H1 (cell line): ENCODE measurements around the gene TP53I3. TPM values are rescaled to one million over a fixed set of nuclear protein-coding genes. Genes with fewer than 3 reads are reported as not detected.

Experiments used
- CTCF ChIA-PET: fragments of 300-600 bp; sonication (Branson Sonifier 250); formaldehyde crosslinking; loops from one replicate; lab custom pipeline; 2021; ENCODE audit not compliant: partially characterized antibody; lab: Charles Lee
- POLR2A ChIA-PET: fragments of 300-600 bp; sonication (Branson Sonifier 250); formaldehyde crosslinking; loops from one replicate; lab custom pipeline; 2021; ENCODE audit warnings: inconsistent platforms; ENCODE audit not compliant: partially characterized antibody; lab: Charles Lee
- DNase-seq, 2 experiments: peaks; one replicate each; pipeline versions ENCODE4 v3.0.0 to v3.0.0-alpha.2; 2010 to 2022; ENCODE audit warnings: low spot score in 2 of 2, low read depth in 1 of 2, mixed read lengths in 1 of 2
- FAIRE-seq: peaks from 2 replicates; lab custom pipeline; 2011; peaks lifted over from hg19 to GRCh38; lab: Jason Lieb, UNC
- H2AFZ ChIP-seq: 2 replicates; pipeline ENCODE4 v1.8.1; 2012; ENCODE audit warnings: low read length, inconsistent platforms
- H2AK5ac ChIP-seq: 2 replicates; pipeline ENCODE4 v1.6.1; 2013; ENCODE audit warnings: low read depth, low read length
- H2BK120ac ChIP-seq: replicated peaks from 2 replicates; pipeline ENCODE3; 2013; ENCODE audit warnings: low read depth, low read length, inconsistent platforms
- H2BK12ac ChIP-seq: 2 replicates; pipeline ENCODE4 v1.6.1; 2013; ENCODE audit warnings: low read depth, low read length
- H2BK15ac ChIP-seq: 2 replicates; pipeline ENCODE4 v1.6.1; 2013; ENCODE audit warnings: low read length
- H2BK20ac ChIP-seq: 2 replicates; pipeline ENCODE4 v1.6.1; 2013; ENCODE audit warnings: low read length
- H2BK5ac ChIP-seq: 2 replicates; pipeline ENCODE4 v1.6.1; 2013; ENCODE audit warnings: low read depth, low read length
- H3K14ac ChIP-seq: 2 replicates; pipeline ENCODE4 v1.6.1; 2013; ENCODE audit warnings: inconsistent platforms; ENCODE audit not compliant: insufficient read length
- H3K18ac ChIP-seq: 2 replicates; pipeline ENCODE4 v1.6.1; 2013; ENCODE audit warnings: low read length; ENCODE audit errors: extremely low read depth
- H3K23ac ChIP-seq: 2 replicates; pipeline ENCODE4 v1.6.1; 2013; ENCODE audit warnings: inconsistent platforms; ENCODE audit not compliant: insufficient read length
- H3K23me2 ChIP-seq: 2 replicates; pipeline ENCODE4 v1.6.1; 2013; ENCODE audit warnings: low read depth, low read length
- H3K27ac ChIP-seq: 2 replicates; pipeline ENCODE4 v1.6.1; 2011; ENCODE audit warnings: low read depth, low read length, inconsistent platforms
- H3K27me3 ChIP-seq, 4 experiments: replicated peaks in 1 of 4; 1 replicate in 1 of 4; 2 replicates in 3 of 4; pipeline versions ENCODE4 v1.6.1 to v1.8.1; 2011 to 2013; ENCODE audit warnings: low read length in 3 of 4, mild to moderate bottlenecking in 3 of 4, inconsistent platforms in 2 of 4, mixed read lengths in 2 of 4, moderate library complexity in 1 of 4; ENCODE audit not compliant: control insufficient read depth in 3 of 4, insufficient read depth in 3 of 4; ENCODE audit errors: extremely low read depth in 1 of 4
- H3K36me3 ChIP-seq, 4 experiments: 2 replicates each; pipeline versions ENCODE4 v1.6.1 to v1.8.1; 2011 to 2013; ENCODE audit warnings: mild to moderate bottlenecking in 4 of 4, low read length in 3 of 4, moderate library complexity in 2 of 4, control low read depth in 1 of 4, inconsistent platforms in 1 of 4; ENCODE audit not compliant: insufficient read depth in 4 of 4, control insufficient read depth in 2 of 4
- H3K4ac ChIP-seq: replicated peaks from 2 replicates; pipeline ENCODE3; 2013; ENCODE audit warnings: low read length, low read depth, mixed read lengths, inconsistent platforms; ENCODE audit not compliant: insufficient read length
- H3K4me1 ChIP-seq, 4 experiments: replicated peaks in 1 of 4; 1 replicate in 1 of 4; 2 replicates in 3 of 4; pipeline versions ENCODE4 v1.6.1 to v1.8.1; 2011 to 2013; ENCODE audit warnings: low read length in 3 of 4, inconsistent platforms in 2 of 4, mixed read lengths in 1 of 4; ENCODE audit not compliant: insufficient read depth in 4 of 4, control insufficient read depth in 3 of 4
- H3K4me2 ChIP-seq, 2 experiments: 2 replicates each; pipeline versions ENCODE4 v1.6.1 to v1.8.1; 2011 to 2013; ENCODE audit warnings: low read depth in 2 of 2, low read length in 2 of 2, control low read depth in 1 of 2, inconsistent platforms in 1 of 2, mild to moderate bottlenecking in 1 of 2; ENCODE audit not compliant: insufficient read depth in 1 of 2
- H3K4me3 ChIP-seq, 4 experiments: fragments of 200-600, 300-600 bp in 1 of 4; sonication (generic), shearing (Covaris generic), sonication (Bioruptor Twin) in 1 of 4; 2 replicates each; pipeline versions ENCODE4 v1.5.1 to v1.8.1; 2011 to 2016; ENCODE audit warnings: low read length in 4 of 4, low read depth in 3 of 4, control low read depth in 2 of 4, inconsistent platforms in 2 of 4, mild to moderate bottlenecking in 2 of 4, mixed read lengths in 1 of 4, moderate library complexity in 1 of 4; ENCODE audit not compliant: insufficient read depth in 2 of 4; ENCODE audit errors: extremely low read depth in 1 of 4
- H3K56ac ChIP-seq: replicated peaks from 2 replicates; pipeline ENCODE3; 2013; ENCODE audit warnings: low read depth, mild to moderate bottlenecking, mixed read lengths, low read length, inconsistent platforms; ENCODE audit not compliant: insufficient read length
- H3K79me1 ChIP-seq: 2 replicates; pipeline ENCODE4 v1.6.1; 2013; ENCODE audit warnings: low read depth, low read length, control low read depth
- H3K79me2 ChIP-seq, 2 experiments: 2 replicates each; pipeline versions ENCODE4 v1.6.1 to v1.8.1; 2012 to 2013; ENCODE audit warnings: low read length in 2 of 2, mild to moderate bottlenecking in 2 of 2, inconsistent platforms in 1 of 2; ENCODE audit not compliant: insufficient read depth in 2 of 2, control insufficient read depth in 1 of 2
- H3K9ac ChIP-seq, 4 experiments: replicated peaks in 1 of 4; 1 replicate in 1 of 4; 2 replicates in 3 of 4; pipeline versions ENCODE4 v1.6.1 to v1.8.1; 2011 to 2013; ENCODE audit warnings: low read depth in 3 of 4, low read length in 3 of 4, control low read depth in 2 of 4, mild to moderate bottlenecking in 2 of 4, moderate library complexity in 2 of 4, inconsistent platforms in 1 of 4; ENCODE audit errors: extremely low read depth in 1 of 4
- H3K9me3 ChIP-seq, 2 experiments: 2 replicates each; pipeline versions ENCODE4 v1.6.1 to v1.8.1; 2012 to 2013; ENCODE audit warnings: mild to moderate bottlenecking in 2 of 2, moderate library complexity in 2 of 2, control low read depth in 1 of 2, inconsistent platforms in 1 of 2, low read depth in 1 of 2, low read length in 1 of 2, mixed read lengths in 1 of 2; ENCODE audit not compliant: insufficient read depth in 2 of 2
- H4K20me1 ChIP-seq, 2 experiments: replicated peaks in 1 of 2; 2 replicates each; pipeline versions ENCODE3 to v1.8.1; 2011 to 2013; ENCODE audit warnings: inconsistent platforms in 2 of 2, low read length in 2 of 2, mild to moderate bottlenecking in 1 of 2; ENCODE audit not compliant: insufficient read depth in 2 of 2, control insufficient read depth in 1 of 2
- H4K5ac ChIP-seq: 2 replicates; pipeline ENCODE4 v1.6.1; 2013; ENCODE audit warnings: low read length, low read depth, mixed read lengths, inconsistent platforms; ENCODE audit not compliant: insufficient read length
- H4K8ac ChIP-seq: 2 replicates; pipeline ENCODE4 v1.8.0; 2013; ENCODE audit warnings: mild to moderate bottlenecking, moderate library complexity, low read length, inconsistent platforms; ENCODE audit not compliant: insufficient read depth; ENCODE audit errors: extremely low read depth
- H4K91ac ChIP-seq: replicated peaks from 2 replicates; pipeline ENCODE3; 2013; ENCODE audit warnings: low read length, mixed read lengths, inconsistent platforms; ENCODE audit not compliant: insufficient read length
- TBP ChIP-seq: IDR thresholded peaks from 2 replicates; pipeline ENCODE4 v1.6.1; 2011; ENCODE audit warnings: low read depth, low read length, improper control_type of control experiment
- WGBS, 2 experiments: shearing (Covaris generic) in 1 of 2; methylation state at CpG; one replicate each; pipeline versions ENCODE4 v1.1.6 to v1.1.7; 2013 to 2015; ENCODE audit warnings: low lambda C conversion rate in 2 of 2, mixed read lengths in 2 of 2, inconsistent platforms in 1 of 2, low coverage in 1 of 2, missing lambda C conversion rate in 1 of 2; ENCODE audit not compliant: insufficient replicate concordance in 2 of 2, insufficient coverage in 1 of 2, insufficient read length in 1 of 2; ENCODE audit errors: extremely low coverage in 1 of 2, missing lambda C conversion rate in 1 of 2; 5-methylcytosine and 5-hydroxymethylcytosine counted together
- polyA plus RNA-seq, 7 experiments: library from polyadenylated mRNA; depleted of rRNA in 3 of 7; stranded (reverse) in 5 of 7; unstranded in 2 of 7; fragments of >200 nt in 5 of 7; fragments of 200-250 nt in 2 of 7; gene quantifications; 1 replicate in 5 of 7; 2 replicates in 1 of 7; 4 replicates in 1 of 7; pipeline versions ENCODE4 v1.2.1 to v1.2.3, GENCODE V29; 2011 to 2013; ENCODE audit warnings: missing spikeins in 2 of 7, mixed read lengths in 2 of 7
- total RNA-seq: library from RNA; stranded (reverse); fragmentation: NEBNext Ultra II Directional; extraction: Animal tissue kit (Norgen Biotek cat#: 25700); gene quantifications from 2 replicates; pipeline ENCODE4 v1.2.1, GENCODE V29; 2021

Gene TP53I3
- total and polyA plus RNA-seq, 2 of the 8 experiments (the other 6 are each of a cell fraction or from before 2014, with no cell fraction given) = 29.4 to 34.5 TPM

GRCh38 chr2:24045511-24046508, 38.8 kb downstream of the TP53I3 start:
- Histone ChIP-seq H3K9ac (no peak overlapping the region), H3K4me2 (peak overlapping the region; percentile 29 to 73), H3K4me3 (peak overlapping the region in 3 of 4 experiments; percentile 78 to 95 (median 91); a peak in 4 of 8 replicates), H3K9me3 (no peaks in the 10 kb centered on the region), H2BK120ac (no peak overlapping the region), H4K20me1 (no peaks in the 10 kb centered on the region), H2AFZ (no peak overlapping the region), H3K4ac (no peak overlapping the region), H3K23me2 (peaks cover 5% of the 10 kb centered on the region; the same call in 1 of the 2 replicates), H3K27ac (no peak overlapping the region), H3K14ac (no peak overlapping the region), H4K8ac (no peak overlapping the region), H3K79me2 (peaks cover 0 to 43% of the 10 kb centered on the region in 2 experiments; a peak in 3 of 4 replicates), H2AK5ac (no peak overlapping the region), H2BK12ac (no peak overlapping the region), H4K5ac (no peak overlapping the region), H3K4me1 (peaks cover 5 to 12% (median 6%) of the 10 kb centered on the region in 4 experiments; a peak in 5 of 7 replicates), H2BK15ac (no peak overlapping the region), H2BK20ac (no peak overlapping the region), H3K56ac (no peak overlapping the region), H3K18ac (no peak overlapping the region), H4K91ac (no peak overlapping the region), H3K27me3 (no peaks in the 10 kb centered on the region), H3K79me1 (peaks cover 2% of the 10 kb centered on the region; the same call in 1 of the 2 replicates), H3K36me3 (no peaks in the 10 kb centered on the region), H3K23ac (no peak overlapping the region), H2BK5ac (no peak overlapping the region)
- ChIA-PET POLR2A (interaction anchor here (0.7 to 2.4 kb wide), 3 partner anchors 10 to 38 kb away, joined by 3 to 13 read pairs (median 3); no protein-coding TSS in a partner anchor), CTCF (interaction anchor here (1.7 to 4.8 kb wide), 2 partner anchors 13 to 15 kb away, joined by 4 to 23 read pairs; no protein-coding TSS in a partner anchor)
- DNase-seq (no peak), FAIRE-seq (no peak)
- 81% methylated on average over 11 of the region's 11 CpGs; no CpG with 5 or more reads in 1 of the 2 experiments for whole genome bisulfite sequencing, 2 experiments
- no peak for TF ChIP-seq TBP
